Measurements from ENCODE around the gene TBC1D16. TPM values are rescaled to one million over a fixed set of nuclear protein-coding genes. Genes with fewer than 3 reads are reported as not detected.

Gene TBC1D16
- total RNA-seq, 1 experiment from 2014 or later: 96.1 TPM

DNA sequence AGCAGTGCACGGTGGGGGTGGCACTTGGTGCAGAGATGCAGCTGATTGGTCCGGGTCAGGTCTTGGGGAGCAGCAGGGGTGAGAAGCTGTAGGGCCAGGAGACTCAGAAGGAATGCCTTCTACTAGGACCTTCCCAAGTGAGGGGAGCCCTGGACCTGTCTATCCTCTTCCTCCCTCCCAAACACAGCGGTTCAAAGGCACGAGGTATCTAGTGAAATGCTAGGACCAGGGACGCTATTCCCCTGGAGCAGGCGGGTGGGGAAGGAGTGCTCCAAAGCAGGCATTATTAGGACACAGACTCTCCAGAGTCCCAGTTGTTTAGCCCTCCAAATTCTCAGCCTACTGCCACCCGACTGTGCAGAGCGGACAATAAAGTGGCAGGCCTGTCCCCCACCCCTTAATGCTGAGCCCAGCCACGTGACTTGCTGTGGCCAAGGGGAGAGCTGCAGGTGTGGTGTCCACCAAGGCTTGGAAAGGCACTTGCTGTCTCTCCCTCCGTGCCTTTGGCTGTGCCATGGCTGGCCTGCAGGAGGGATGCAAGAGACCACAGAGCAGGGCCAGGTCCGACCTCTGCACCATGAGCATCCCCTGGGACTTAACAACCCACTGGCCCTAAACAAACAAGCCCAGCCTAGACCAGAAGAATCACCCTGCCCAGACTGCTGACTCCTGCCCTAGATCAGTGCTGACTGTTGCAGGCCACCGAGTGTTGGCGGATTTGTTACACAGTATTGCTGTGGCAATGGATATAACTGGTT lies 97.2 kb downstream of the TBC1D16 start:
- POLR2A ChIA-PET: no interaction called here
- no peak overlapping the region for H3K4me3 Mint-ChIP-seq
- TF ChIP-seq CTCF (IDR thresholded peaks at IDR 0.05) (no peak), TP53 (CRISPR knock-in tag; IDR thresholded peaks at IDR 0.05) (no peak), NR3C1 (CRISPR knock-in tag; conservative IDR thresholded peaks at IDR 0.05; ENCODE audit: low read depth) (no peak), ETV6 (CRISPR knock-in tag; IDR thresholded peaks at IDR 0.05) (no peak), ATF2 (CRISPR knock-in tag; IDR thresholded peaks at IDR 0.05; ENCODE audit: borderline replicate concordance, low read depth) (no peak), ZNF671 (CRISPR knock-in tag; IDR thresholded peaks at IDR 0.05) (no peak), JUN (CRISPR knock-in tag; IDR thresholded peaks at IDR 0.05) (no peak), STAT6 (CRISPR knock-in tag; conservative IDR thresholded peaks at IDR 0.05; ENCODE audit: low read depth) (no peak), GTF2I (CRISPR knock-in tag; conservative IDR thresholded peaks at IDR 0.05) (no peak), ESRRA (CRISPR knock-in tag; IDR thresholded peaks at IDR 0.05; ENCODE audit: borderline replicate concordance) (no peak)
- TF ChIP-seq, protein P1, sequence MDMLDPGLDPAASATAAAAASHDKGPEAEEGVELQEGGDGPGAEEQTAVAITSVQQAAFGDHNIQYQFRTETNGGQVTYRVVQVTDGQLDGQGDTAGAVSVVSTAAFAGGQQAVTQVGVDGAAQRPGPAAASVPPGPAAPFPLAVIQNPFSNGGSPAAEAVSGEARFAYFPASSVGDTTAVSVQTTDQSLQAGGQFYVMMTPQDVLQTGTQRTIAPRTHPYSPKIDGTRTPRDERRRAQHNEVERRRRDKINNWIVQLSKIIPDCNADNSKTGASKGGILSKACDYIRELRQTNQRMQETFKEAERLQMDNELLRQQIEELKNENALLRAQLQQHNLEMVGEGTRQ (CRISPR knock-in tag; IDR thresholded peaks at IDR 0.05): no peak
- TF ChIP-seq, protein P2, sequence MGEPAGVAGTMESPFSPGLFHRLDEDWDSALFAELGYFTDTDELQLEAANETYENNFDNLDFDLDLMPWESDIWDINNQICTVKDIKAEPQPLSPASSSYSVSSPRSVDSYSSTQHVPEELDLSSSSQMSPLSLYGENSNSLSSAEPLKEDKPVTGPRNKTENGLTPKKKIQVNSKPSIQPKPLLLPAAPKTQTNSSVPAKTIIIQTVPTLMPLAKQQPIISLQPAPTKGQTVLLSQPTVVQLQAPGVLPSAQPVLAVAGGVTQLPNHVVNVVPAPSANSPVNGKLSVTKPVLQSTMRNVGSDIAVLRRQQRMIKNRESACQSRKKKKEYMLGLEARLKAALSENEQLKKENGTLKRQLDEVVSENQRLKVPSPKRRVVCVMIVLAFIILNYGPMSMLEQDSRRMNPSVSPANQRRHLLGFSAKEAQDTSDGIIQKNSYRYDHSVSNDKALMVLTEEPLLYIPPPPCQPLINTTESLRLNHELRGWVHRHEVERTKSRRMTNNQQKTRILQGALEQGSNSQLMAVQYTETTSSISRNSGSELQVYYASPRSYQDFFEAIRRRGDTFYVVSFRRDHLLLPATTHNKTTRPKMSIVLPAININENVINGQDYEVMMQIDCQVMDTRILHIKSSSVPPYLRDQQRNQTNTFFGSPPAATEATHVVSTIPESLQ (CRISPR knock-in tag; IDR thresholded peaks at IDR 0.05): no peak
- TF ChIP-seq, protein P3, sequence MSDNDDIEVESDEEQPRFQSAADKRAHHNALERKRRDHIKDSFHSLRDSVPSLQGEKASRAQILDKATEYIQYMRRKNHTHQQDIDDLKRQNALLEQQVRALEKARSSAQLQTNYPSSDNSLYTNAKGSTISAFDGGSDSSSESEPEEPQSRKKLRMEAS (CRISPR knock-in tag; IDR thresholded peaks at IDR 0.05): no peak
- TF ChIP-seq, protein P4, sequence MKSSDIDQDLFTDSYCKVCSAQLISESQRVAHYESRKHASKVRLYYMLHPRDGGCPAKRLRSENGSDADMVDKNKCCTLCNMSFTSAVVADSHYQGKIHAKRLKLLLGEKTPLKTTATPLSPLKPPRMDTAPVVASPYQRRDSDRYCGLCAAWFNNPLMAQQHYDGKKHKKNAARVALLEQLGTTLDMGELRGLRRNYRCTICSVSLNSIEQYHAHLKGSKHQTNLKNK (CRISPR knock-in tag; IDR thresholded peaks at IDR 0.05): no peak
- TF ChIP-seq, protein P5, sequence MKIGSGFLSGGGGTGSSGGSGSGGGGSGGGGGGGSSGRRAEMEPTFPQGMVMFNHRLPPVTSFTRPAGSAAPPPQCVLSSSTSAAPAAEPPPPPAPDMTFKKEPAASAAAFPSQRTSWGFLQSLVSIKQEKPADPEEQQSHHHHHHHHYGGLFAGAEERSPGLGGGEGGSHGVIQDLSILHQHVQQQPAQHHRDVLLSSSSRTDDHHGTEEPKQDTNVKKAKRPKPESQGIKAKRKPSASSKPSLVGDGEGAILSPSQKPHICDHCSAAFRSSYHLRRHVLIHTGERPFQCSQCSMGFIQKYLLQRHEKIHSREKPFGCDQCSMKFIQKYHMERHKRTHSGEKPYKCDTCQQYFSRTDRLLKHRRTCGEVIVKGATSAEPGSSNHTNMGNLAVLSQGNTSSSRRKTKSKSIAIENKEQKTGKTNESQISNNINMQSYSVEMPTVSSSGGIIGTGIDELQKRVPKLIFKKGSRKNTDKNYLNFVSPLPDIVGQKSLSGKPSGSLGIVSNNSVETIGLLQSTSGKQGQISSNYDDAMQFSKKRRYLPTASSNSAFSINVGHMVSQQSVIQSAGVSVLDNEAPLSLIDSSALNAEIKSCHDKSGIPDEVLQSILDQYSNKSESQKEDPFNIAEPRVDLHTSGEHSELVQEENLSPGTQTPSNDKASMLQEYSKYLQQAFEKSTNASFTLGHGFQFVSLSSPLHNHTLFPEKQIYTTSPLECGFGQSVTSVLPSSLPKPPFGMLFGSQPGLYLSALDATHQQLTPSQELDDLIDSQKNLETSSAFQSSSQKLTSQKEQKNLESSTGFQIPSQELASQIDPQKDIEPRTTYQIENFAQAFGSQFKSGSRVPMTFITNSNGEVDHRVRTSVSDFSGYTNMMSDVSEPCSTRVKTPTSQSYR (CRISPR knock-in tag; IDR thresholded peaks at IDR 0.05): no peak
- H3K4me1 Mint-ChIP-seq: peaks cover 50% of the 10 kb centered on the region
- no peaks in the 10 kb centered on the region for H3K9me3 Mint-ChIP-seq
- H3K36me3 Mint-ChIP-seq: peaks cover 18% of the 10 kb centered on the region
- ATAC-seq (no peak), DNase-seq (ENCODE audit: low spot score) (no peak)
- CTCF ChIA-PET: interaction anchor here (0.8 to 4.9 kb wide), 3 partner anchors 32 to 99 kb away, joined by 4 to 22 read pairs (median 13); partner anchors contain the start of gene CBX4
- no peaks in the 10 kb centered on the region for H3K27me3 Mint-ChIP-seq (ENCODE audit: low read depth)
- peak overlapping the region; percentile 65 for H3K27ac Mint-ChIP-seq
